Measurements from ENCODE around the gene PIM1. TPM values are rescaled to one million over a fixed set of nuclear protein-coding genes. Genes with fewer than 3 reads are reported as not detected.
A peak's percentile ranks its signal among the peaks of the same experiment; 100 is the strongest.

PIM1 gene
- total and polyA plus RNA-seq, 8 donors: 13.1 to 89.8 (median 20.9) TPM

GRCh38 chr6:37168163-37168758 is 1.7 kb upstream of the PIM1 start:
- TF ChIP-seq CTCF (IDR thresholded peaks at IDR 0.05): no peak
- Histone ChIP-seq H3K4me3 (no peak overlapping the region), H3K27ac (peak overlapping the region; percentile 89 to 97), H3K9me3 (no peaks in the 10 kb centered on the region), H3K36me3 (peaks cover 0 to 19% of the 10 kb centered on the region in 2 donors), H3K27me3 (no peaks in the 10 kb centered on the region), H3K4me1 (peaks cover 0 to 23% of the 10 kb centered on the region in 2 donors)
- intact Hi-C loops (cut with DNase I): no loop called here
- DNase-seq (peak in 1 of 4 donors; percentile 30), ATAC-seq (no peak)

GRCh38 chr6:37168811-37169495 is 999 bp upstream of the PIM1 start:
- peak overlapping the region; percentile 35 to 73 for H3K4me3 ChIP-seq
- H3K4me1 ChIP-seq: peaks cover 0 to 30% of the 10 kb centered on the region in 2 donors
- no peak for TF ChIP-seq CTCF (IDR thresholded peaks at IDR 0.05)
- ATAC-seq: peak; percentile 15
- peak overlapping the region; percentile 89 to 97 for H3K27ac ChIP-seq
- peaks cover 0 to 26% of the 10 kb centered on the region in 2 donors for H3K36me3 ChIP-seq
- intact Hi-C loops (cut with DNase I): no loop called here
- no peak for DNase-seq
- H3K9me3 ChIP-seq: no peaks in the 10 kb centered on the region
- H3K27me3 ChIP-seq: no peaks in the 10 kb centered on the region

DNA sequence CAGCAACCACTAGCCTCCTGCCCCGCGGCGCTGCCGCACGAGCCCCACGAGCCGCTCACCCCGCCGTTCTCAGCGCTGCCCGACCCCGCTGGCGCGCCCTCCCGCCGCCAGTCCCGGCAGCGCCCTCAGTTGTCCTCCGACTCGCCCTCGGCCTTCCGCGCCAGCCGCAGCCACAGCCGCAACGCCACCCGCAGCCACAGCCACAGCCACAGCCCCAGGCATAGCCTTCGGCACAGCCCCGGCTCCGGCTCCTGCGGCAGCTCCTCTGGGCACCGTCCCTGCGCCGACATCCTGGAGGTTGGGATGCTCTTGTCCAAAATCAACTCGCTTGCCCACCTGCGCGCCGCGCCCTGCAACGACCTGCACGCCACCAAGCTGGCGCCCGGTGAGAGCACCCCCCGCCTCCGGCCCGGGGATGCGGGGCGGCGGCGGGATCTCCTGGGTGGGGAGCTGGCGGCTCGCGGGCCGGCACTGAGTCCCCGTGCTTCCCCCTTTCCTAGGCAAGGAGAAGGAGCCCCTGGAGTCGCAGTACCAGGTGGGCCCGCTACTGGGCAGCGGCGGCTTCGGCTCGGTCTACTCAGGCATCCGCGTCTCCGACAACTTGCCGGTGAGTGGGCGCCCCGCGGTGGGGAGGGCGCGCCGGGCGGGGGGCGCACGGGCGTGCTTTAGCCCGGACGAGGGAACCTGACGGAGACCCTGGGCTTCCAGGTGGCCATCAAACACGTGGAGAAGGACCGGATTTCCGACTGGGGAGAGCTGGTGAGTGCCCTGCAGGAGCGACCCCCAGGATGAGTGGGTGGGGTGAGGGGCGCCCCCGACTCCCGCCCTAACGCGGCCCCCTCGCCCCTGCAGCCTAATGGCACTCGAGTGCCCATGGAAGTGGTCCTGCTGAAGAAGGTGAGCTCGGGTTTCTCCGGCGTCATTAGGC is 585 bp downstream of the PIM1 start:
- peak; percentile 4 for ATAC-seq
- Histone ChIP-seq H3K9me3 (no peaks in the 10 kb centered on the region), H3K36me3 (peaks cover 3 to 42% of the 10 kb centered on the region in 2 donors), H3K4me3 (peak overlapping the region; percentile 73 to 95), H3K4me1 (peaks cover 0 to 46% of the 10 kb centered on the region in 2 donors), H3K27ac (peak overlapping the region; percentile 92 to 97), H3K27me3 (no peaks in the 10 kb centered on the region)
- intact Hi-C loops (cut with DNase I): loop anchor here (5.0 to 10.0 kb wide), 3 partner anchors 116 to 146 kb away; no protein-coding TSS in a partner anchor
- DNase-seq: peak in 3 of 4 donors; percentile 32 to 62 (median 44)
- TF ChIP-seq CTCF (IDR thresholded peaks at IDR 0.05): peak in 1 of 2 donors; percentile 11

GRCh38 chr6:37171201-37171969 is 1.4 kb downstream of the PIM1 start:
- TF ChIP-seq CTCF (IDR thresholded peaks at IDR 0.05): no peak
- DNase-seq: peak in 3 of 4 donors; percentile 37 to 87 (median 57)
- Histone ChIP-seq H3K36me3 (peaks cover 3 to 50% of the 10 kb centered on the region in 2 donors), H3K9me3 (no peaks in the 10 kb centered on the region), H3K4me1 (peaks cover 0 to 54% of the 10 kb centered on the region in 2 donors), H3K27ac (peak overlapping the region; percentile 92 to 97), H3K27me3 (no peaks in the 10 kb centered on the region), H3K4me3 (peak overlapping the region; percentile 73 to 95)
- intact Hi-C loops (cut with DNase I): loop anchor here (5.0 to 10.0 kb wide), 3 partner anchors 117 to 147 kb away; no protein-coding TSS in a partner anchor
- ATAC-seq: peak; percentile 8

Data from left lung (tissue), 10 donors.